HL-60 (cell line): ENCODE measurements around the gene PPP2R5E.

Experiments
- REST ChIP-seq: IDR thresholded peaks from 2 replicates; pipeline ENCODE4 v1.6.1; 2012; ENCODE audit warnings: low read depth; ENCODE audit not compliant: insufficient replicate concordance
- TF ChIP-seq, protein P1 (sequence below): IDR thresholded peaks from one replicate; pipeline ENCODE4 v1.5.1; 2011; ENCODE audit warnings: low read length, control low read depth, inconsistent platforms; ENCODE audit not compliant: insufficient read depth

- TF ChIP-seq, protein P1, sequence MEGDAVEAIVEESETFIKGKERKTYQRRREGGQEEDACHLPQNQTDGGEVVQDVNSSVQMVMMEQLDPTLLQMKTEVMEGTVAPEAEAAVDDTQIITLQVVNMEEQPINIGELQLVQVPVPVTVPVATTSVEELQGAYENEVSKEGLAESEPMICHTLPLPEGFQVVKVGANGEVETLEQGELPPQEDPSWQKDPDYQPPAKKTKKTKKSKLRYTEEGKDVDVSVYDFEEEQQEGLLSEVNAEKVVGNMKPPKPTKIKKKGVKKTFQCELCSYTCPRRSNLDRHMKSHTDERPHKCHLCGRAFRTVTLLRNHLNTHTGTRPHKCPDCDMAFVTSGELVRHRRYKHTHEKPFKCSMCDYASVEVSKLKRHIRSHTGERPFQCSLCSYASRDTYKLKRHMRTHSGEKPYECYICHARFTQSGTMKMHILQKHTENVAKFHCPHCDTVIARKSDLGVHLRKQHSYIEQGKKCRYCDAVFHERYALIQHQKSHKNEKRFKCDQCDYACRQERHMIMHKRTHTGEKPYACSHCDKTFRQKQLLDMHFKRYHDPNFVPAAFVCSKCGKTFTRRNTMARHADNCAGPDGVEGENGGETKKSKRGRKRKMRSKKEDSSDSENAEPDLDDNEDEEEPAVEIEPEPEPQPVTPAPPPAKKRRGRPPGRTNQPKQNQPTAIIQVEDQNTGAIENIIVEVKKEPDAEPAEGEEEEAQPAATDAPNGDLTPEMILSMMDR = no peak
- TF ChIP-seq REST = no peak
Measured at GRCh38 chr14:63371033-63371432, 172.1 kb downstream of the PPP2R5E start.
